ENCODE data around the gene CIITA.

GRCh38 chr16:10959161-10959560, 82.2 kb downstream of the CIITA start:
- TF ChIP-seq CTCF (conservative IDR thresholded peaks at IDR 0.05) (no peak), ZFX (IDR thresholded peaks at IDR 0.05) (no peak)

Data from C4-2B (cell line).